Motor neuron (in vitro differentiated cells): Measurements from ENCODE around the gene GNB5. TPM values are rescaled to one million over a fixed set of nuclear protein-coding genes. Genes with fewer than 3 reads are reported as not detected.

Source experiments
- ATAC-seq, 8 experiments: fragments of 200-7000 bp; cut with Tn5 transposase; replicated peaks in 6 of 8; 2 replicates each; pipeline ENCODE4 v1.8.0; 2021; ENCODE audit warnings: mild to moderate bottlenecking in 8 of 8, moderate library complexity in 8 of 8
- H3K27ac ChIP-seq, 2 donors: fragments of 250-450 bp; sonication (Bioruptor Pico); 2 replicates each; pipeline ENCODE4 v1.9.0; 2021; ENCODE audit warnings: antibody characterized with exemption in 2 of 2, mild to moderate bottlenecking in 2 of 2, moderate library complexity in 1 of 2
- H3K4me1 ChIP-seq, 2 donors: fragments of 250-450 bp; sonication (Bioruptor Pico); replicated peaks in 1 of 2; 2 replicates each; pipeline ENCODE4 v1.6.1; 2021; ENCODE audit warnings: antibody characterized with exemption in 2 of 2, mild to moderate bottlenecking in 2 of 2, moderate library complexity in 1 of 2
- H3K4me3 ChIP-seq, 5 donors: fragments of 250-450 bp; sonication (Bioruptor Pico); 2 replicates each; pipeline ENCODE4 v1.9.0; 2021; ENCODE audit warnings: antibody characterized with exemption in 5 of 5, mild to moderate bottlenecking in 5 of 5, moderate library complexity in 4 of 5
- WGBS, 10 experiments: fragments of 450-650 bp; shearing (Covaris generic); methylation state at CpG; one replicate each; pipeline ENCODE4 v1.0.0; 2022; 5-methylcytosine and 5-hydroxymethylcytosine counted together
- in situ Hi-C, 9 experiments: fragments of 400-800 bp; cut with MboI; loops; one replicate each; pipeline ENCODE4 v1.15.0; 2021; ENCODE audit warnings: low sequenced_read_pairs in 9 of 9, low pct_unique_long_range_greater_than_20kb in 2 of 9; ENCODE audit not compliant: unreplicated experiment in 9 of 9
- total RNA-seq, 8 experiments: library from RNA; unstranded; fragments of 300-600 nt; gene quantifications; 2 replicates each; pipeline versions ENCODE4 v1.2.3 to v1.2.4, GENCODE V29; 2022

Gene GNB5
- total RNA-seq, 8 experiments from 2014 or later, result 9.1 to 52.6 (median 27.5) TPM

- WGBS, 10 experiments, result 30 to 100% (median 90%) methylated on average over 1 to 4 of the region's 4 CpGs; no CpG with 5 or more reads in 2 of the 10 experiments
- Histone ChIP-seq H3K4me1 (no peaks in the 10 kb centered on the region), H3K4me3 (no peak overlapping the region), H3K27ac (no peak overlapping the region)
- in situ Hi-C loops, result no loop called here
- ATAC-seq, result no peak
Measured at GRCh38 chr15:52224211-52224610, 33.0 kb upstream of the GNB5 start.

- Histone ChIP-seq H3K4me1 (no peaks in the 10 kb centered on the region), H3K27ac (no peak overlapping the region), H3K4me3 (no peak overlapping the region)
- WGBS, 10 experiments, result 43 to 100% (median 88%) methylated on average over 1 to 4 of the region's 5 CpGs; no CpG with 5 or more reads in 2 of the 10 experiments
- ATAC-seq, result no peak
- in situ Hi-C loops, result no loop called here
Measured at GRCh38 chr15:52221730-52222129, 30.5 kb upstream of the GNB5 start.

DNA sequence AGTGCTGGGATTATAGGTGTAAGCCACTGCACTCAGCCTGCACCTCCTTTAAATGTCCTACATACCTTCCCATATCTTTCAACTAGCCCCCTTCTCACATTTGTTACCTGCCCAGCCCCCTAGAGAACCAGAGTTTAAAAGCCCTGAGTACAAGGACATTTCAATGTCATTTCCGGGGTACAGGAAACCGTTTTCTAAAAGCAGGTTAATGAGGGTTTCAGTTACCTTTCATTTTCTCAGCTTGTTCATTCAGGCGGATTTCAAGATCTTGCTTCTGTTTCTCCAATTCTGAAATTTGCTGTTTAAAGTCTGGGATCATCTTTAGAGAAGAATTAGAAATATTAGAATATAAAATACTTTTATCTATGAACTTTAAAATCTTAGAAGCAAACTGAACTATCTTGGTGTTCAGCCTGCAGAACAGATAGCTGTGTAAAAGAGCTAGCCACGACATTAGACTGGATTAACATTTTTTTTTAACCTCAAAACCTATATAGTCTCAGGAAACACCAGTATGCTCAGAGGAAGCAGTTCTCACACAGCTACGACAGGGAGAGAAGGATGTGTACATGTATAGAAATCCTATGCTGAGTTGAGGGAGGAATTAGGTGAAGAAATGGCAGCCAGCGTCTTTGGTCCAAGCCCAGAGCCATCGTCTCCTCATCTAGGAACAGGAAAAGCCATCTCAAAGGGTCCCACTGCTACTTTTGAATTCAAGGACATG is 29.9 kb upstream of the GNB5 start:
- Histone ChIP-seq H3K4me3 (no peak overlapping the region), H3K27ac (no peak overlapping the region), H3K4me1 (no peaks in the 10 kb centered on the region)
- WGBS, 10 experiments, result 47 to 100% (median 85%) methylated on average over 1 to 7 of the region's 7 CpGs
- no peak for ATAC-seq
- in situ Hi-C loops, result no loop called here

- in situ Hi-C loops, result no loop called here
Measured at GRCh38 chr15:52220251-52220650, 29.1 kb upstream of the GNB5 start.

DNA sequence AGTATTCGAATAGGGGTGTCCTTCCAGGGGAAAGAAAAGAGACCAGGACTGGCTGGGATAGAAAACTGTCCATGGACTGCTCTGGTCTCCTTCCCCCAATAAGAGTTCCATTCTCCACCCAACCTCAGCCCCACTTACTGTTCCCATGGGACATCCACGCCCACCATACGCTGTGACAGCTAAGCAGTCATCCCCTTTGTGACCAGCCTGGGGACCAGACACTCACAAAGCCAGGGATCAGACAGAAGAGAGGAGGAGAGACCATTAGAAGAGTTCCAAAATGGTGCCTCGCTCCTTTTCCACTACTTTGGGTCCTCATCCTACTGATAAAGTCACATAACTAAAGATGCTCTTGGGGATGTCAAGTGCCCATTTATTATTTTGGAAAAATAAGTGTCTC is 27.6 kb upstream of the GNB5 start:
- ATAC-seq, result no peak
- Histone ChIP-seq H3K4me3 (no peak overlapping the region), H3K4me1 (no peaks in the 10 kb centered on the region), H3K27ac (no peak overlapping the region)
- in situ Hi-C loops, result no loop called here
- 0 to 97% (median 83%) methylated on average over 1 to 4 of the region's 4 CpGs; no CpG with 5 or more reads in 3 of the 10 experiments for WGBS, 10 experiments

More at GRCh38 chr15:52220251-52220650, 29.1 kb upstream of the GNB5 start:
- 80 to 100% (median 89%) methylated on average over 1 to 5 of the region's 6 CpGs; no CpG with 5 or more reads in 2 of the 10 experiments for WGBS, 10 experiments
- ATAC-seq, result no peak
- H3K4me1 ChIP-seq, result no peaks in the 10 kb centered on the region
- H3K4me3 ChIP-seq, result no peak overlapping the region
- no peak overlapping the region for H3K27ac ChIP-seq

- no peaks in the 10 kb centered on the region for H3K4me1 ChIP-seq
- no peak overlapping the region for H3K4me3 ChIP-seq
- in situ Hi-C loops, result no loop called here
- ATAC-seq, result no peak
- WGBS, 10 experiments, result 60 to 100% (median 94%) methylated on average over 1 to 3 of the region's 3 CpGs; no CpG with 5 or more reads in 2 of the 10 experiments
- no peak overlapping the region for H3K27ac ChIP-seq
Measured at GRCh38 chr15:52218371-52218770, 27.2 kb upstream of the GNB5 start.

DNA sequence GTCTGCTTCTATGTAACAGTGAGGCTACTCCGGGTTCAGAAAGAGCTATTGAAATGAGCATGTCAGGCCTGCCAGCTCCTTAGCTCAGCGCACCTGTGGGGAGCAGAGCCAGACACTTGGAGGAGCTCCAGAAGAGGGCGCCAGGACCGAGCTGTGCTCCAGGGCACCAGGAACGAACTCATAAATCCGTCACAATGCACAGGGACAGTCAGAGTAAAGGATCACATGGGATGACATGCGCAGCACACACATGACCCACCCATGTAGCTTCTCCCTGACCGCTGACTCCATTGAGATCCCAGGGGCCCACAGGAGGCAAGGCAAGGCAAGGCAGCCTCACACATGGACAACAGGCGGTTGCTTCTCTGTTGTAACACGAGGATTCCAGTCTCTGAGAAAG is 26.0 kb upstream of the GNB5 start:
- WGBS, 10 experiments, result 53 to 100% (median 87%) methylated on average over 1 to 4 of the region's 10 CpGs; no CpG with 5 or more reads in 5 of the 10 experiments
- H3K4me3 ChIP-seq, result no peak overlapping the region
- no peaks in the 10 kb centered on the region for H3K4me1 ChIP-seq
- H3K27ac ChIP-seq, result no peak overlapping the region
- in situ Hi-C loops, result no loop called here
- ATAC-seq, result peak in 2 of 8 experiments; percentile 30 to 44

GRCh38 chr15:52214553-52214952 is 23.4 kb upstream of the GNB5 start:
- Histone ChIP-seq H3K4me3 (no peak overlapping the region), H3K27ac (no peak overlapping the region), H3K4me1 (no peaks in the 10 kb centered on the region)
- in situ Hi-C loops, result no loop called here
- WGBS, 10 experiments, result 38 to 100% (median 93%) methylated on average over 1 of the region's 1 CpG; no CpG with 5 or more reads in 1 of the 10 experiments
- ATAC-seq, result no peak

- Histone ChIP-seq H3K4me3 (no peak overlapping the region), H3K4me1 (no peaks in the 10 kb centered on the region), H3K27ac (no peak overlapping the region)
- 40 to 100% (median 60%) methylated on average over 1 to 3 of the region's 3 CpGs; no CpG with 5 or more reads in 2 of the 10 experiments for WGBS, 10 experiments
- ATAC-seq, result no peak
- in situ Hi-C loops, result no loop called here
Measured at GRCh38 chr15:52213206-52213605, 22.0 kb upstream of the GNB5 start.

GRCh38 chr15:52208306-52208946 is 17.2 kb upstream of the GNB5 start:
- in situ Hi-C loops, result no loop called here
- WGBS, 10 experiments, result 0 to 47% (median 24%) methylated on average over 1 to 2 of the region's 2 CpGs; no CpG with 5 or more reads in 4 of the 10 experiments
- Histone ChIP-seq H3K27ac (no peak overlapping the region), H3K4me3 (no peak overlapping the region), H3K4me1 (no peaks in the 10 kb centered on the region)
- peak in 6 of 8 experiments; percentile 30 to 96 (median 81) for ATAC-seq

DNA sequence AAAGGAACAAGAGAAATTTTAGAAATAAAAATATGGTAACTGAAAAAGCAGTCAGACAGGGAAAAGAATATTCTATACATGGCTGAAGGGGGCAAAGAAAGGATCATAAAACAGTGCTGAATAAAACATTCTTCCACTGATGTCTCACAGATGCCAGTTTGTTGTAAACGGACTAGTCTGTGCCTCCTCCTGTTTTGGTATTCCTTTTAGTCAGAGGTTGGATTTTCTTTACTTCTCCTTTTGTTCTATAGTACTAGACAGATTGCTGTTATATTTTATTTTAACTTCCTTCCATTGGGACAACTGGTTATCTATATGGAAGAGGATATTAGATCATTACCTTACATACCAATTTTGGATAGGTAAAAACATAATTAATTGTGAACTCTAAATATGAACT is 16.0 kb upstream of the GNB5 start:
- no peak for ATAC-seq
- Histone ChIP-seq H3K27ac (no peak overlapping the region), H3K4me1 (no peaks in the 10 kb centered on the region), H3K4me3 (no peak overlapping the region)
- in situ Hi-C loops, result no loop called here
- 0 to 89% (median 79%) methylated on average over 1 of the region's 1 CpG; no CpG with 5 or more reads in 1 of the 10 experiments for WGBS, 10 experiments

- 57 to 100% (median 89%) methylated on average over 1 of the region's 2 CpGs; no CpG with 5 or more reads in 3 of the 10 experiments for WGBS, 10 experiments
- Histone ChIP-seq H3K4me1 (no peaks in the 10 kb centered on the region), H3K4me3 (no peak overlapping the region), H3K27ac (no peak overlapping the region)
- no peak for ATAC-seq
- in situ Hi-C loops, result no loop called here
Measured at GRCh38 chr15:52206446-52206845, 15.3 kb upstream of the GNB5 start.

- Histone ChIP-seq H3K4me1 (no peaks in the 10 kb centered on the region), H3K4me3 (no peak overlapping the region), H3K27ac (no peak overlapping the region)
- 91 to 100% (median 96%) methylated on average over 3 to 12 of the region's 20 CpGs; no CpG with 5 or more reads in 5 of the 10 experiments for WGBS, 10 experiments
- in situ Hi-C loops, result no loop called here
- no peak for ATAC-seq
Measured at GRCh38 chr15:52204657-52205056, 13.5 kb upstream of the GNB5 start.
